ENCODE results near the gene MTG2. TPM values are rescaled to one million over a fixed set of nuclear protein-coding genes. Genes with fewer than 3 reads are reported as not detected.

Gene MTG2
- total and polyA plus RNA-seq, 10 of the 15 experiments (the other 5 are each of a cell fraction or from before 2014, with no cell fraction given), result 6.2 to 52.4 (median 34.3) TPM

- BruUV-seq (replicated peaks), result no TSS peak
- Histone ChIP-seq H2AFZ (ENCODE audit: control insufficient read depth, low read depth, low read length) (no peak overlapping the region), H3K36me3 (ENCODE audit: control insufficient read depth in 2 of 2, insufficient read depth in 2 of 2, low read length in 1 of 2) (no peaks in the 10 kb centered on the region), H3K4me1 (ENCODE audit: control insufficient read depth, insufficient read depth, low read length) (no peaks in the 10 kb centered on the region), H3K9me3 (replicated peaks; ENCODE audit: control insufficient read depth, insufficient read depth, low read length) (no peaks in the 10 kb centered on the region), H3K9ac (ENCODE audit: control insufficient read depth, insufficient read depth, low read length) (no peak overlapping the region), H3K79me2 (ENCODE audit: control insufficient read depth, insufficient read depth, low read length) (no peaks in the 10 kb centered on the region), H4K20me1 (ENCODE audit: control insufficient read depth, insufficient read depth) (no peaks in the 10 kb centered on the region; the same call in 1 of the 2 replicates), H3K27me3 (replicated peaks in 1 of 2; ENCODE audit: control insufficient read depth in 2 of 2, insufficient read depth in 2 of 2, low read length in 1 of 2) (peaks cover 1 to 10% of the 10 kb centered on the region in 2 experiments; a peak in 3 of 4 replicates), H3K4me3 (no peak overlapping the region), H3K4me2 (ENCODE audit: control insufficient read depth, insufficient read depth) (no peak overlapping the region), H3K27ac (ENCODE audit: control insufficient read depth, insufficient read depth) (no peak overlapping the region)
- FAIRE-seq (no peak), ATAC-seq (no peak), DNase-seq (ENCODE audit: low read depth, low spot score) (no peak)
- intact Hi-C loops (cut with micrococcal nuclease; ENCODE audit: unreplicated experiment) (no loop called here), in situ Hi-C loops (cut with MboI) (no loop called here)
- WGBS (ENCODE audit: insufficient coverage, insufficient replicate concordance, low lambda C conversion rate, missing lambda C conversion rate), result 33% methylated on average over 21 of the region's 21 CpGs
- SMC1A ChIA-PET (ENCODE audit: uncharacterized antibody, unreplicated experiment), result no interaction called here
- RAD21 ChIA-PET (ENCODE audit: unreplicated experiment), result no interaction called here
- POLR2A ChIA-PET, result no interaction called here
- no peak for TF ChIP-seq IRF3 (IDR thresholded peaks at IDR 0.05)
- no peak for TF ChIP-seq LARP7 (IDR thresholded peaks at IDR 0.05)
- TF ChIP-seq, protein P1, sequence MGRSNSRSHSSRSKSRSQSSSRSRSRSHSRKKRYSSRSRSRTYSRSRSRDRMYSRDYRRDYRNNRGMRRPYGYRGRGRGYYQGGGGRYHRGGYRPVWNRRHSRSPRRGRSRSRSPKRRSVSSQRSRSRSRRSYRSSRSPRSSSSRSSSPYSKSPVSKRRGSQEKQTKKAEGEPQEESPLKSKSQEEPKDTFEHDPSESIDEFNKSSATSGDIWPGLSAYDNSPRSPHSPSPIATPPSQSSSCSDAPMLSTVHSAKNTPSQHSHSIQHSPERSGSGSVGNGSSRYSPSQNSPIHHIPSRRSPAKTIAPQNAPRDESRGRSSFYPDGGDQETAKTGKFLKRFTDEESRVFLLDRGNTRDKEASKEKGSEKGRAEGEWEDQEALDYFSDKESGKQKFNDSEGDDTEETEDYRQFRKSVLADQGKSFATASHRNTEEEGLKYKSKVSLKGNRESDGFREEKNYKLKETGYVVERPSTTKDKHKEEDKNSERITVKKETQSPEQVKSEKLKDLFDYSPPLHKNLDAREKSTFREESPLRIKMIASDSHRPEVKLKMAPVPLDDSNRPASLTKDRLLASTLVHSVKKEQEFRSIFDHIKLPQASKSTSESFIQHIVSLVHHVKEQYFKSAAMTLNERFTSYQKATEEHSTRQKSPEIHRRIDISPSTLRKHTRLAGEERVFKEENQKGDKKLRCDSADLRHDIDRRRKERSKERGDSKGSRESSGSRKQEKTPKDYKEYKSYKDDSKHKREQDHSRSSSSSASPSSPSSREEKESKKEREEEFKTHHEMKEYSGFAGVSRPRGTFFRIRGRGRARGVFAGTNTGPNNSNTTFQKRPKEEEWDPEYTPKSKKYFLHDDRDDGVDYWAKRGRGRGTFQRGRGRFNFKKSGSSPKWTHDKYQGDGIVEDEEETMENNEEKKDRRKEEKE (IDR thresholded peaks at IDR 0.05), result no peak
- no peak for TF ChIP-seq HCFC1 (IDR thresholded peaks at IDR 0.05; ENCODE audit: low read length)
- TF ChIP-seq RELA (IDR thresholded peaks at IDR 0.05; ENCODE audit: borderline replicate concordance, partially characterized antibody), result no peak
- CTCF ChIA-PET, result no interaction called here
These were observed 41.5 kb downstream of the MTG2 start for GRCh38 chr20:62224113-62224855.

All from GM12878 (cell line).